ENCODE measurements around the gene ARHGAP6.

DNA sequence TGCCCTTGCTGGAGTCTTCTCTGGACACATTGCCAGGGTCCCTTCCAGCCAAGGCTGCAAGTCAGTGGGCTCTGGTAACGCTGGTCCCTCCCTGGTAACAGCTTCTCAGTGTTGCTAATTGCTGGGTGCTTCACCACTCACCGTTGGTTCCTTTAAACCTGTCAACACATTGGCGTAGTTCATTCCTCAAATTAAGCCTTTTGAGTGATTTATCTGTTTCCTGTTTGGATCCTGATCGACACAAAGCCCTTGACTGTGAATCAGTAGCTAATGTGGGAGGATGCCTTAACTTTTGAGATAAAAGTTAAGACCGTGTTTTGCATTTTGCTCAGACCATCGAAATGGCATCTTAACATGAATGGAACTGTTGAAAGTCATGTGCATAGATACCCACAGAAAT is 246.6 kb downstream of the ARHGAP6 start:
- no peak for TF ChIP-seq POLR2A (IDR thresholded peaks at IDR 0.05)
- TF ChIP-seq, protein P1, sequence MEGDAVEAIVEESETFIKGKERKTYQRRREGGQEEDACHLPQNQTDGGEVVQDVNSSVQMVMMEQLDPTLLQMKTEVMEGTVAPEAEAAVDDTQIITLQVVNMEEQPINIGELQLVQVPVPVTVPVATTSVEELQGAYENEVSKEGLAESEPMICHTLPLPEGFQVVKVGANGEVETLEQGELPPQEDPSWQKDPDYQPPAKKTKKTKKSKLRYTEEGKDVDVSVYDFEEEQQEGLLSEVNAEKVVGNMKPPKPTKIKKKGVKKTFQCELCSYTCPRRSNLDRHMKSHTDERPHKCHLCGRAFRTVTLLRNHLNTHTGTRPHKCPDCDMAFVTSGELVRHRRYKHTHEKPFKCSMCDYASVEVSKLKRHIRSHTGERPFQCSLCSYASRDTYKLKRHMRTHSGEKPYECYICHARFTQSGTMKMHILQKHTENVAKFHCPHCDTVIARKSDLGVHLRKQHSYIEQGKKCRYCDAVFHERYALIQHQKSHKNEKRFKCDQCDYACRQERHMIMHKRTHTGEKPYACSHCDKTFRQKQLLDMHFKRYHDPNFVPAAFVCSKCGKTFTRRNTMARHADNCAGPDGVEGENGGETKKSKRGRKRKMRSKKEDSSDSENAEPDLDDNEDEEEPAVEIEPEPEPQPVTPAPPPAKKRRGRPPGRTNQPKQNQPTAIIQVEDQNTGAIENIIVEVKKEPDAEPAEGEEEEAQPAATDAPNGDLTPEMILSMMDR (IDR thresholded peaks at IDR 0.05), result no peak
